H9 (cell line): ENCODE data around the gene OPA3. TPM values are rescaled to one million over a fixed set of nuclear protein-coding genes. Genes with fewer than 3 reads are reported as not detected.
A peak's percentile ranks its signal among the peaks of the same experiment; 100 is the strongest.

Source experiments
- DNase-seq: peaks from one replicate; pipeline ENCODE4 v3.0.0-alpha.2; 2017
- H2AFZ ChIP-seq: one replicate; pipeline ENCODE4 v1.6.1; 2013; ENCODE audit warnings: mild to moderate bottlenecking, low read length, control low read depth, moderate library complexity
- H2AK5ac ChIP-seq: 2 replicates; pipeline ENCODE4 v1.6.1; 2013; ENCODE audit warnings: low read length, control low read depth, mixed read lengths; ENCODE audit not compliant: insufficient read length
- H2BK120ac ChIP-seq: one replicate; pipeline ENCODE4 v1.6.1; 2013; ENCODE audit warnings: low read depth, mild to moderate bottlenecking, low read length, control low read depth, inconsistent platforms; ENCODE audit not compliant: poor library complexity, severe bottlenecking
- H2BK12ac ChIP-seq: 2 replicates; pipeline ENCODE4 v1.6.1; 2013; ENCODE audit warnings: low read length, control low read depth, mixed read lengths, low read depth; ENCODE audit not compliant: insufficient read length
- H2BK15ac ChIP-seq: 2 replicates; pipeline ENCODE4 v1.6.1; 2013; ENCODE audit warnings: low read depth, low read length, control low read depth
- H2BK20ac ChIP-seq: one replicate; pipeline ENCODE4 v1.6.1; 2013; ENCODE audit warnings: low read depth, mild to moderate bottlenecking, low read length, control low read depth, inconsistent platforms; ENCODE audit not compliant: poor library complexity, severe bottlenecking
- H2BK5ac ChIP-seq: 2 replicates; pipeline ENCODE4 v1.6.1; 2013; ENCODE audit warnings: low read length, control low read depth, mixed read lengths; ENCODE audit not compliant: insufficient read length
- H3K14ac ChIP-seq: 2 replicates; pipeline ENCODE4 v1.6.1; 2013; ENCODE audit warnings: low read length, control low read depth; ENCODE audit not compliant: insufficient read depth
- H3K18ac ChIP-seq: 2 replicates; pipeline ENCODE4 v1.6.1; 2013; ENCODE audit warnings: low read depth, mild to moderate bottlenecking, mixed read lengths, low read length, control low read depth; ENCODE audit not compliant: insufficient read length
- H3K23ac ChIP-seq: 2 replicates; pipeline ENCODE4 v1.6.1; 2013; ENCODE audit warnings: low read length, control low read depth, mixed read lengths, low read depth; ENCODE audit not compliant: insufficient read length
- H3K23me2 ChIP-seq: 2 replicates; pipeline ENCODE4 v1.6.1; 2013; ENCODE audit warnings: low read depth, mild to moderate bottlenecking, mixed read lengths, low read length, control low read depth; ENCODE audit not compliant: insufficient read length, poor library complexity, severe bottlenecking
- H3K27ac ChIP-seq: 2 replicates; pipeline ENCODE4 v1.5.1; 2013; ENCODE audit warnings: low read length, control low read depth, mixed read lengths, low read depth; ENCODE audit not compliant: insufficient read length
- H3K27me3 ChIP-seq: 2 replicates; pipeline ENCODE4 v1.6.1; 2013; ENCODE audit warnings: low read length, control low read depth, inconsistent platforms; ENCODE audit not compliant: insufficient read depth
- H3K4ac ChIP-seq: 2 replicates; pipeline ENCODE4 v1.6.1; 2013; ENCODE audit warnings: low read depth, mild to moderate bottlenecking, control low read depth, inconsistent platforms, low read length, moderate library complexity
- H3K4me1 ChIP-seq: 2 replicates; pipeline ENCODE4 v1.6.1; 2013; ENCODE audit warnings: low read length, control low read depth, inconsistent platforms; ENCODE audit not compliant: insufficient read depth
- H3K4me2 ChIP-seq: 2 replicates; pipeline ENCODE4 v1.6.1; 2013; ENCODE audit warnings: low read length, control low read depth, mixed read lengths; ENCODE audit not compliant: insufficient read length, insufficient read depth
- H3K56ac ChIP-seq: 2 replicates; pipeline ENCODE4 v1.6.1; 2013; ENCODE audit warnings: low read depth, mild to moderate bottlenecking, mixed read lengths, low read length, control low read depth; ENCODE audit not compliant: insufficient read length
- H3K79me1 ChIP-seq: 2 replicates; pipeline ENCODE4 v1.6.1; 2013; ENCODE audit warnings: low read depth, mild to moderate bottlenecking, moderate library complexity, low read length, control low read depth, inconsistent platforms; ENCODE audit not compliant: insufficient read depth, poor library complexity, severe bottlenecking
- H3K79me2 ChIP-seq: 2 replicates; pipeline ENCODE4 v1.6.1; 2013; ENCODE audit warnings: low read length, control low read depth, inconsistent platforms; ENCODE audit not compliant: insufficient read depth
- H3K9ac ChIP-seq: 2 replicates; pipeline ENCODE4 v1.6.1; 2013; ENCODE audit warnings: low read length, control low read depth, mixed read lengths; ENCODE audit not compliant: insufficient read length; ENCODE audit errors: extremely low read depth
- H3K9me3 ChIP-seq: one replicate; pipeline ENCODE4 v1.6.1; 2013; ENCODE audit warnings: low read depth, low read length, inconsistent platforms; ENCODE audit not compliant: control insufficient read depth
- H3T11ph ChIP-seq: one replicate; pipeline ENCODE4 v1.6.1; 2013; ENCODE audit warnings: mild to moderate bottlenecking, low read length, control low read depth, inconsistent platforms
- H4K20me1 ChIP-seq: one replicate; pipeline ENCODE4 v1.6.1; 2013; ENCODE audit not compliant: control insufficient read depth, insufficient read length, insufficient read depth
- H4K5ac ChIP-seq: 2 replicates; pipeline ENCODE4 v1.6.1; 2013; ENCODE audit warnings: low read depth, mild to moderate bottlenecking, mixed read lengths, low read length, control low read depth; ENCODE audit not compliant: insufficient read length
- H4K8ac ChIP-seq: replicated peaks from 2 replicates; pipeline ENCODE4 v1.6.1; 2013; ENCODE audit warnings: low read length, control low read depth, mixed read lengths, low read depth; ENCODE audit not compliant: insufficient read length
- H4K91ac ChIP-seq: 2 replicates; pipeline ENCODE4 v1.6.1; 2013; ENCODE audit warnings: low read depth, mild to moderate bottlenecking, moderate library complexity, mixed read lengths, low read length, control low read depth; ENCODE audit not compliant: insufficient read length
- H3K27ac Mint-ChIP-seq, 3 experiments: 2 replicates in 2 of 3; 3 replicates in 1 of 3; pipeline ENCODE4 v1.8.0; 2020 to 2021; ENCODE audit warnings: mixed read lengths in 3 of 3, mild to moderate bottlenecking in 1 of 3, moderate library complexity in 1 of 3
- H3K27me3 Mint-ChIP-seq: 2 replicates; pipeline ENCODE4 v1.8.0; 2021; ENCODE audit warnings: low read depth, mild to moderate bottlenecking, moderate library complexity, mixed read lengths
- H3K36me3 Mint-ChIP-seq, 3 experiments: 2 replicates in 2 of 3; 3 replicates in 1 of 3; pipeline ENCODE4 v1.8.0; 2020 to 2021; ENCODE audit warnings: low read depth in 3 of 3, mixed read lengths in 3 of 3; ENCODE audit not compliant: insufficient read depth in 1 of 3
- H3K4me1 Mint-ChIP-seq, 2 experiments: 2 replicates each; pipeline ENCODE4 v1.8.0; 2020; ENCODE audit warnings: mixed read lengths in 2 of 2
- H3K4me3 Mint-ChIP-seq, 2 experiments: 2 replicates in 1 of 2; 3 replicates in 1 of 2; pipeline ENCODE4 v1.8.0; 2020 to 2021; ENCODE audit warnings: mild to moderate bottlenecking in 2 of 2, mixed read lengths in 2 of 2, moderate library complexity in 1 of 2
- H3K9me3 Mint-ChIP-seq, 2 experiments: 2 replicates in 1 of 2; 3 replicates in 1 of 2; pipeline ENCODE4 v1.8.0; 2020; ENCODE audit warnings: mild to moderate bottlenecking in 2 of 2, mixed read lengths in 2 of 2, moderate library complexity in 1 of 2
- WGBS: extraction: QIAGEN DNeasy Blood & Tissue Kit; methylation state at CpG from one replicate; pipeline ENCODE4 v1.1.7; 2013; ENCODE audit warnings: missing lambda C conversion rate, low lambda C conversion rate, mixed read lengths; ENCODE audit not compliant: insufficient read length; ENCODE audit errors: extremely low coverage; 5-methylcytosine and 5-hydroxymethylcytosine counted together
- total RNA-seq: library from RNA; stranded (reverse); gene quantifications from 2 replicates; pipeline ENCODE4 v1.2.1, GENCODE V29; 2021
- TF ChIP-seq, protein P1 (sequence below): fragments of 200-600 bp; sonication (generic); conservative IDR thresholded peaks from 3 replicates; pipeline ENCODE4 v1.8.0; 2021; ENCODE audit warnings: antibody characterized with exemption, mild to moderate bottlenecking

Gene OPA3
- total RNA-seq, 1 experiment from 2014 or later: 13.0 TPM

DNA sequence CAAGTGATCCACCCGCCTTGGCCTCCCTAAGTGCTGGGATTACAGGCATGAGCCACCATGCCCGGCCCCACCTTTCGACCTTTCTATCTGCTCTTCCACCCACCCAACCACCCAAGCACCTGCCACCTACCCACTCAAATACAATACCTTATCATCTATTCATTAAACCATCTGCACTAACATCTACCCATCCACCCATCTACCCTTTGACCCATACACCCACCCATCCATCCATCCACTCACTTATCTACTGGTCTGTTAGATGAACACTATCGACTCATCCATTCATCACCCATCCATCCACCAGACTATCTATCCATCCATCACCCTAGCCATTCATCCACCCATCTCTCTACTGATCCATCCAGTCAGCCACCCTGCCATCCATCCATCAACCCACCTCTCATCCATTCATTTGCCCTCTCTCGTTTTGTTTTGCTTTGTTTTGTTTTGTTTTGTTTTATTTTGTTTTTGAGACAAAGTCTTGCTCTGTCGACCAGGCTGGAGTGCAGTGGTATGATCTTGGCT is 37.4 kb upstream of the OPA3 start:
- no peaks in the 10 kb centered on the region for H3K4me1 ChIP-seq
- H4K8ac ChIP-seq: no peak overlapping the region
- no peak overlapping the region for H2BK120ac ChIP-seq
- no peak overlapping the region for H3K4me2 ChIP-seq
- H3K79me2 ChIP-seq: no peaks in the 10 kb centered on the region
- no peak overlapping the region for H2BK20ac ChIP-seq
- H3K4ac ChIP-seq: no peak overlapping the region
- H3K27me3 Mint-ChIP-seq: no peaks in the 10 kb centered on the region; the same call in 1 of the 2 replicates
- no peak overlapping the region for H3K27ac ChIP-seq
- H4K91ac ChIP-seq: no peak overlapping the region
- peaks cover 7 to 42% (median 38%) of the 10 kb centered on the region in 3 experiments; a peak in 5 of 7 replicates for H3K36me3 Mint-ChIP-seq
- H3K27ac Mint-ChIP-seq: peak overlapping the region in 1 of 3 experiments; percentile 2; a peak in 1 of 7 replicates
- no peak overlapping the region for H2BK15ac ChIP-seq
- H3K9ac ChIP-seq: no peak overlapping the region
- H3K9me3 Mint-ChIP-seq: no peaks in the 10 kb centered on the region; a peak in 1 of 5 replicates
- no peak overlapping the region for H3K23ac ChIP-seq
- H2BK12ac ChIP-seq: no peak overlapping the region
- H2BK5ac ChIP-seq: no peak overlapping the region
- H3K4me3 Mint-ChIP-seq: no peak overlapping the region
- no peak overlapping the region for H3K56ac ChIP-seq
- no CpG with 5 or more reads among the region's 6 CpGs for WGBS
- H4K20me1 ChIP-seq: no peaks in the 10 kb centered on the region
- no peak overlapping the region for H3K18ac ChIP-seq
- peaks cover 0 to 10% of the 10 kb centered on the region in 2 experiments; a peak in 1 of 4 replicates for H3K4me1 Mint-ChIP-seq
- H2AFZ ChIP-seq: no peak overlapping the region
- no peaks in the 10 kb centered on the region for H3K27me3 ChIP-seq
- no peaks in the 10 kb centered on the region for H3K9me3 ChIP-seq
- no peak overlapping the region for H4K5ac ChIP-seq
- H3K23me2 ChIP-seq: no peaks in the 10 kb centered on the region
- no peak overlapping the region for H3K14ac ChIP-seq
- no peak overlapping the region for H2AK5ac ChIP-seq
- TF ChIP-seq, protein P1, sequence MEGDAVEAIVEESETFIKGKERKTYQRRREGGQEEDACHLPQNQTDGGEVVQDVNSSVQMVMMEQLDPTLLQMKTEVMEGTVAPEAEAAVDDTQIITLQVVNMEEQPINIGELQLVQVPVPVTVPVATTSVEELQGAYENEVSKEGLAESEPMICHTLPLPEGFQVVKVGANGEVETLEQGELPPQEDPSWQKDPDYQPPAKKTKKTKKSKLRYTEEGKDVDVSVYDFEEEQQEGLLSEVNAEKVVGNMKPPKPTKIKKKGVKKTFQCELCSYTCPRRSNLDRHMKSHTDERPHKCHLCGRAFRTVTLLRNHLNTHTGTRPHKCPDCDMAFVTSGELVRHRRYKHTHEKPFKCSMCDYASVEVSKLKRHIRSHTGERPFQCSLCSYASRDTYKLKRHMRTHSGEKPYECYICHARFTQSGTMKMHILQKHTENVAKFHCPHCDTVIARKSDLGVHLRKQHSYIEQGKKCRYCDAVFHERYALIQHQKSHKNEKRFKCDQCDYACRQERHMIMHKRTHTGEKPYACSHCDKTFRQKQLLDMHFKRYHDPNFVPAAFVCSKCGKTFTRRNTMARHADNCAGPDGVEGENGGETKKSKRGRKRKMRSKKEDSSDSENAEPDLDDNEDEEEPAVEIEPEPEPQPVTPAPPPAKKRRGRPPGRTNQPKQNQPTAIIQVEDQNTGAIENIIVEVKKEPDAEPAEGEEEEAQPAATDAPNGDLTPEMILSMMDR: no peak
- H3T11ph ChIP-seq: no peak overlapping the region
- H3K79me1 ChIP-seq: no peaks in the 10 kb centered on the region
- DNase-seq: no peak
